ENCODE measurements around the gene PACSIN3.

- TF ChIP-seq CTCF (IDR thresholded peaks at IDR 0.05 in 4 of 5, conservative IDR thresholded peaks at IDR 0.05 in 1 of 5): no peak
- no peak for TF ChIP-seq POLR2A (IDR thresholded peaks at IDR 0.05)
These were observed 48.9 kb upstream of the PACSIN3 start for GRCh38 chr11:47235163-47235562.
